Retinal pigment epithelial cell (primary cell): Measurements from ENCODE around the gene OR51A2.

ENCODE experiments used
- DNase-seq: peaks from one replicate; pipeline ENCODE4 v3.0.0-alpha.2; 2010; ENCODE audit warnings: low read depth
- H3K4me3 ChIP-seq: 2 replicates; pipeline ENCODE4 v1.5.1; 2011; ENCODE audit warnings: mild to moderate bottlenecking, low read length, control low read depth, moderate library complexity
- TF ChIP-seq, protein P1 (sequence below): conservative IDR thresholded peaks from 2 replicates; pipeline ENCODE4 v1.5.1; 2011; ENCODE audit warnings: low read depth, low read length, control low read depth, inconsistent platforms

OR51A2 gene

GRCh38 chr11:4926608-4927007, 28.9 kb downstream of the OR51A2 start:
- TF ChIP-seq, protein P1, sequence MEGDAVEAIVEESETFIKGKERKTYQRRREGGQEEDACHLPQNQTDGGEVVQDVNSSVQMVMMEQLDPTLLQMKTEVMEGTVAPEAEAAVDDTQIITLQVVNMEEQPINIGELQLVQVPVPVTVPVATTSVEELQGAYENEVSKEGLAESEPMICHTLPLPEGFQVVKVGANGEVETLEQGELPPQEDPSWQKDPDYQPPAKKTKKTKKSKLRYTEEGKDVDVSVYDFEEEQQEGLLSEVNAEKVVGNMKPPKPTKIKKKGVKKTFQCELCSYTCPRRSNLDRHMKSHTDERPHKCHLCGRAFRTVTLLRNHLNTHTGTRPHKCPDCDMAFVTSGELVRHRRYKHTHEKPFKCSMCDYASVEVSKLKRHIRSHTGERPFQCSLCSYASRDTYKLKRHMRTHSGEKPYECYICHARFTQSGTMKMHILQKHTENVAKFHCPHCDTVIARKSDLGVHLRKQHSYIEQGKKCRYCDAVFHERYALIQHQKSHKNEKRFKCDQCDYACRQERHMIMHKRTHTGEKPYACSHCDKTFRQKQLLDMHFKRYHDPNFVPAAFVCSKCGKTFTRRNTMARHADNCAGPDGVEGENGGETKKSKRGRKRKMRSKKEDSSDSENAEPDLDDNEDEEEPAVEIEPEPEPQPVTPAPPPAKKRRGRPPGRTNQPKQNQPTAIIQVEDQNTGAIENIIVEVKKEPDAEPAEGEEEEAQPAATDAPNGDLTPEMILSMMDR, result no peak
- no peak overlapping the region for H3K4me3 ChIP-seq
- no peak for DNase-seq

- TF ChIP-seq, protein P1, result no peak
- H3K4me3 ChIP-seq, result no peak within 1 kb of the TSS
Measured at GRCh38 chr11:4924239-4924638, 31.3 kb downstream of the OR51A2 start, which contains the start of gene OR51G1. Gene OR51G1, minus strand, starts transcription at chr11:4924339. Its CDS starts 0 bp downstream, at chr11:4924339.

DNA sequence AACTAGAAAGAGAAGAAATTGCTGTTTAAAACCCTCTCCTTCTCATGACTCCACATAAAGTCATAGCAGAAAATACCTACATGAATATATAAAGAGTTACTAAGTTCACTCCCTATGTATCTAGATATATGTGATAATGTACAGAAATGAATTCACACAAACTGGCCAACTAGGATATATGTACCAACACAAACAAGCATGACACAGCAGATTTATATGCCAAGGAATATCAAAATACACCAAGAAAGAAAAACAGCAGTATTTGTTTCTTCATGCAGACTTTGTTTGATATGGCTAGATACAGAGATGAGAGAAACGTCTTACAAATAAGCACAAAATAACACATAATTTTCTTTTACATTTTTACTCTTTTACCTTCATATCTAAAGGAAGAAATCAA, 33.2 kb downstream of the OR51A2 start:
- H3K4me3 ChIP-seq, result no peak overlapping the region
- no peak for DNase-seq
- TF ChIP-seq, protein P1, result no peak

More at GRCh38 chr11:4924239-4924638, 31.3 kb downstream of the OR51A2 start, which contains the start of gene OR51G1:
- DNase-seq, result no peak

DNA sequence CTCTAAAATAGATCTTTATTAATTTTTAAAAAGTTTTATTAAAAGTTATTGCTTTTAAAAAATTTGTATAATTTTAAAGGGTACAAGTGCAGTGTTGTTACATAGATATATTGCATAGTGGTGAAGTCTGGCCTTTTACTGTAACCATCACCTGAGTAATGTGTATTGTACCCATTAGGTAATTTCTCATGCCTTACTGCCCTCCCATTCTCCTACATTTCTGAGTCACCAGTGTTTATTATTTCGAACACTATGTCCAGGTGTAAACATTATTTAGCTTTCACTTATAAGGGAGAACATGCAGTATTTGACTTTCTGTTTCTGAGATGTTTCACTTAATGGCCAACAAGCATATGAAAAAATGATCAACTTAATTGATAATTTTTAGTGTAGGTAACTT, 33.7 kb downstream of the OR51A2 start:
- no peak for DNase-seq
- no peak overlapping the region for H3K4me3 ChIP-seq

DNA sequence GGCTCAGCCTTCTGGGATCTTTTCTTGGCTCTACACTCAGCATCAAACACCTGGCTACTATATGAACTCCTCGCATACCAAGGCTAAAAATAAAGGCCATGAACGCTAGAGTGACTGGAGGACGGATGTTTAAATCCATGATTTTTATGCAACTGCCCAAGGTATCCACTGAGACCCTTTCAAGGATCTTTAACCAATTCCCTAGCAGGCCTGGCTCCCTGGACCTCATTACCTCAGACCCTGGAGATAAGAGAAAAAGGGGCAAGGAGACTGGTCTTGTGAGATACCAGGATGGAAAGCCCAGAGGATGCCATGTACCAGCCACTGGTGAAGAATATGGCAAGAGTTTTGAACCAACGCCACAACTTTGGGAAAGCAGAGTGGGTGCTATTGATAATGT, 36.3 kb downstream of the OR51A2 start, which contains the start of gene OR51G2:
OR51G2 (minus strand) TSS at position 101 of the 400 bp plus-strand sequence. CDS start 3,687 bp downstream, outside the sequence.
- TF ChIP-seq, protein P1, result no peak
- no peak for DNase-seq
- no peak within 1 kb of the TSS for H3K4me3 ChIP-seq

More for the DNA sequence above, 33.7 kb downstream of the OR51A2 start:
- TF ChIP-seq, protein P1, result no peak

DNA sequence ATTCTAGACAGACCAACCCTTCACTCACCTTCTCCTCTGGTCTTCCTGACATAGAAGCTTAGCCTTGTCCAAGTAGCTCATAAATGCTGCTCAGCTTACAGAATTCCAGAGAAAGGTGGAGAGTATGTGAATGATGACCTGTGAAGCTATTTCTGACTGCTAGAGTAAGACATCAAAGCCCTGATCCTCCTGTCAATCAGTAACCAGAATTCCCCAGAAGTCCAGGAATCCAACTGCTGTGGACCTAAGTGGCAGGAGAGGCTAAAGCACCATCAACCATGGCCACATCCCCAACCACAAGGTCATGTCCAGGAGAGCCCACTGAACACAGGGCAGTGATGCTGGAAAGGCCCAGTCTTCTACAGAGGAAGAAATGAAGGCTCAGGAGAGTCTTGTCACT, 38.9 kb downstream of the OR51A2 start:
- TF ChIP-seq, protein P1, result no peak
- DNase-seq, result no peak
- no peak overlapping the region for H3K4me3 ChIP-seq
